G401.6 (cell line): Measurements from ENCODE around the gene FBXW4.
A peak's percentile ranks its signal among the peaks of the same experiment; 100 is the strongest.

ENCODE experiments used
- FAIRE-seq: peaks from 2 replicates; lab custom pipeline; 2012; peaks lifted over from hg19 to GRCh38; lab: Jason Lieb, UNC

Gene FBXW4

GRCh38 chr10:101694674-101695403, at the start of gene FBXW4:
Gene FBXW4, minus strand, starts transcription at chr10:101695170. Its CDS starts 65 bp downstream, at chr10:101695105.
- FAIRE-seq = no peak

- no peak for FAIRE-seq
These were observed 49.3 kb upstream of the FBXW4 start for GRCh38 chr10:101744267-101744666.

GRCh38 chr10:101741938-101742337, 47.0 kb upstream of the FBXW4 start:
- no peak for FAIRE-seq

- FAIRE-seq = no peak
These were observed 41.7 kb upstream of the FBXW4 start for GRCh38 chr10:101736666-101737065.

GRCh38 chr10:101732096-101732495, 37.1 kb upstream of the FBXW4 start:
- no peak for FAIRE-seq

- no peak for FAIRE-seq
These were observed 31.1 kb upstream of the FBXW4 start for GRCh38 chr10:101726115-101726387.

- no peak for FAIRE-seq
These were observed 30.5 kb upstream of the FBXW4 start for GRCh38 chr10:101725296-101726114.

- no peak for FAIRE-seq
These were observed 29.5 kb upstream of the FBXW4 start for GRCh38 chr10:101724446-101724845.

- no peak for FAIRE-seq
These were observed 28.2 kb upstream of the FBXW4 start for GRCh38 chr10:101723176-101723575.

GRCh38 chr10:101721806-101722205, 26.8 kb upstream of the FBXW4 start:
- FAIRE-seq = no peak

GRCh38 chr10:101720606-101721230, 25.7 kb upstream of the FBXW4 start:
- FAIRE-seq = no peak

GRCh38 chr10:101718690-101719275, 23.8 kb upstream of the FBXW4 start:
- FAIRE-seq = no peak

- no peak for FAIRE-seq
These were observed 22.1 kb upstream of the FBXW4 start for GRCh38 chr10:101716891-101717659.

GRCh38 chr10:101712997-101713396, 18.0 kb upstream of the FBXW4 start:
- FAIRE-seq = no peak

- FAIRE-seq = no peak
These were observed 15.8 kb upstream of the FBXW4 start for GRCh38 chr10:101710793-101711192.

GRCh38 chr10:101710059-101710695, 15.2 kb upstream of the FBXW4 start:
- FAIRE-seq = peak; percentile 61

GRCh38 chr10:101709359-101710058, 14.5 kb upstream of the FBXW4 start:
- FAIRE-seq = no peak

- FAIRE-seq = no peak
These were observed 13.9 kb upstream of the FBXW4 start for GRCh38 chr10:101708870-101709269.

GRCh38 chr10:101708073-101708472, 13.1 kb upstream of the FBXW4 start:
- no peak for FAIRE-seq

- FAIRE-seq = no peak
These were observed 9.4 kb upstream of the FBXW4 start for GRCh38 chr10:101704331-101704730.

- FAIRE-seq = peak; percentile 37
These were observed 1.7 kb upstream of the FBXW4 start for GRCh38 chr10:101696632-101697031.
